CD4-positive, alpha-beta T cell treated with Interleukin-12 subunit alpha and Interleukin-12 subunit beta, for 1 hour (primary cell): ENCODE data around the gene PPP1R37.
"Not testable (repeated sequence)": the region's sequence is repeated elsewhere in the genome, so short reads cannot be mapped to it uniquely, and the experiment has no call there.

Source experiments
- DNase-seq: peaks from one replicate; pipeline ENCODE4 v3.0.0-alpha.2; 2020

PPP1R37 gene

DNA sequence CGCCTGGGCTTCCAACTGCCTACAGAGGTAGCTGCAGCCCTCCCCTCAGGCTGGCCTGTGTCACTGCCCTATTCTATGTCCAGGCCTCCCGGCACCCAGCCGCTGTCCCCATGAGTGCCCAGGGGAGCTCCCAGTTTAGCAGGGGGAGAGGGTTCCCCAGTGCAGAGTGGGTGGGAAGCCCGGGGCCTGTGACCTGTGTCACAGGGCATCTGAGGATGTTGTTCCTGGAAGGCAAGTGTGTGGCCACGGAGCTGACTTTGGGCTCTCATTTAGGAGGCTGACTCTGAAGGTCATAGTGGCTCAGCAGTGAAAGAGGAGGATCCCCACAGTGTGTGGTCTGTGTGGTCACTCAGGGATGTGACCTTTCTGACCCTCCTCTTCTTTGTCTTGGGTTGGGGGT lies 25.1 kb downstream of the PPP1R37 start:
- no peak for DNase-seq

DNA sequence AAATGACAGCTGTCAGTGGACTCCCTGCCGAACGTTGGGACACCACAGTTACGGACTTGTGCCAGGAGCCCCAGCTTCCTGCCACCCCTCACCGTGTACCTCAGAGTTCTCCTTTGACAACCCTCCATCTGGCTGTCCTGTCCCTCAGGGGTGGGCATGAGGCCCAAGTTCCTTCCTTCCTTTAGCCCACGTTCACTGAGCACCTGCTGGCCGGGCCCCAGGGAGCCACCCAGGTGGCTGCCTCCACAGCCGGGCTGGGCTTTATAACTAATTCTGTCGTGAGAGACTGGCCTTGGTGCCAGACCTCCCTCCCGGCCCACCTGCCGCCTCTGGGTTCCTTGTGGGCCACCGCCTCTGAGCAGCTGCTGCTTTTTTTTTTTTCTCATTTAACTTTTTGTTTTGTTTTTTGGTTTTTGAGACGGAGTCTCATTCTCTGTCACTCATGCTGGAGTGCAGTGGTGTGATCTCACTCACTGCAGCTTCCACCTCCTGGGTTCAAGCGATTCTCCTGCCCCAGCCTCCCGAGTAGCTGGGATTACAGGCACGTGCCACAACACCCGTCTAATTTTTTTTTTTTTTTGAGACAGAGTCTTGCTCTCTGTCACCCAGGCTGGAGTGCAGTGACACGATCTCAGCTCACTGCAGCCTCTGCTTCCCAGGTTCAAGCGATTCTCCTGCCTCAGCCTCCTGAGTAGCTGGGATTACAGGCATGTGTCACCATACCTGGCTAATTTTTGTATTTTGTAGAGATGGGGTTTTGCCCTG lies 25.8 kb downstream of the PPP1R37 start:
- not testable (repeated sequence) for DNase-seq

DNA sequence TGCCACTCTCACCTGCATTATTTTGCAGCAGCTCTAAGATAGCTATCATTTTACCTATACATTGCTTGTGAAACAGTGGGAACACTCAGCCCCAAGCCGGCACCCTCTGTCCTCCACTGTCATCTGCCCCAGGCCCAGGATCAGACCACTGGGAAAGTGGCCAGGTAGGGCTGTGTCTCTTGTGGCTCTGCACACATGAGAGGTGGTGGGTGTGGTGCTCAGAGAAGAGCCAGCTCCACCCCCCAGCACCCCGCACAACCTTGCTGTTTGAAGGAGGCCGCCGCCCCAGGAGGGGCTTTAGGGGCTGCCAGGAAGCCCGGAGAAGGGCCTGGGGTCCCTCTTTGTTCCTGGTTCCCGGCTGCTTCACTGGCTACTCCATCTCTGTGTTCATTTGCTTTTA lies 26.6 kb downstream of the PPP1R37 start:
- DNase-seq = no peak

DNA sequence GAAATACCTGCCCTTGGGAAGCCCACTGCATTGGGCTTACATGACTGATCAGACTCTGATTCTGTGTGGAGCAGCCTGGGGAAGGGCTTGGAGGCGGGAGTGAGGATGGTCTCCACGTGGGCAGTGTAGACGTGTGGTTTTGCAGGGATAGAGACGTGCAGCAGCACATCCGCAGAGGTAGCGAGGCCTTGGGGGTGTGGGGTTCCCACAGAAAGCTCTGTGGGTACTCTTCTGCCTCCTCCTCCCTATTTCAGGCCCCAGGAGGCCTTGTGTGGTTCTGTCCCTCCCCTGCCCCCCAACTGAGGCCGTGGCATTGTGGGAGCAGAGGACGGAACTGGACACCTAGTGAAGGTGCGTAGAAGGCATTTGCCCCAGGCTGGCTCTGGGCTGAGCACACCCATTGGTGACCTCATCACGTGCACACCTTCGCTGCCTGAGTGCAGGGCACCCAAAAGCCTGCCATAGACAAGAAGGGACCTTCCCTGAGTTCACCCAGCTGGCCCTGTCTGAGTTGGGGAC lies 28.9 kb downstream of the PPP1R37 start:
- DNase-seq = no peak

DNA sequence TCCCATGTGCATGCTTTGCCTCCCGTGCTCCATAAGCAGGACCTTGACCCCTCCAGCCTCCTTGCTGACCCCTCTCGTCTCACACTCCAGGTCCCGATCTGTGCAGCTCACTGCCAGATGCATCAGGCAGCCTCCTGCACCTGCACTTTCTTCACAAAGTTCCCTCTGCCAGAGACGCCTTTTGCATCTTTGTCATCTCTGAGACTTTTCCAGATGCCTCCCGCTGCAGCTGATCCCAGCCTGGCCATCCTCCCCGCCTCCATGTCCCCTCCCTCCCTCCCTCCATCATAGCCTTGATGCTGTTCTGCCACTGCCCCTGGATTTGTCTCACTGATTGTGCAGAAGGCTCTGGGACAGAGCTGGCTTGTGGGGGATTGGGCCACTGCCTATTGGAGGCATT lies 29.9 kb downstream of the PPP1R37 start:
- DNase-seq = no peak

DNA sequence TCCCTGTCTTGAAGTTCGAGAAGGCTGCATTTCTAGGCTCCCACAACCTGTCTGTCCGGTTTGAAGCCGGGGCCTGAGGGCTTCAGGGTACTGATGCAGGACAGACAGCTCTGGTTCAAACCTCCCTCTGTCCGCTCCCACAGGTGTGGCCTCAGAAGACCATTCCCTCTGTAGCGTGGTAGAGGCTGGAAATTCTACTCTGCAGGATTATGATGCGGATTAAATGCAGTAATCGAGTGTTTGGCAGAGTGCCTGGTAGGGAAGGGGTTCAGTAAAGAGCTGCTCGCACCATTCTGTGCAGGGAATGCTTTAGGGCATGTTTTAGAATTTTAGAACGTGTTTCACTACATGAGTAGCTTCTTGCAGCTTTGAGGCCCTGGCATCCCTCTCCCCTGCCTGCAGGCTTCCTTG lies 30.5 kb downstream of the PPP1R37 start:
- DNase-seq = no peak

DNA sequence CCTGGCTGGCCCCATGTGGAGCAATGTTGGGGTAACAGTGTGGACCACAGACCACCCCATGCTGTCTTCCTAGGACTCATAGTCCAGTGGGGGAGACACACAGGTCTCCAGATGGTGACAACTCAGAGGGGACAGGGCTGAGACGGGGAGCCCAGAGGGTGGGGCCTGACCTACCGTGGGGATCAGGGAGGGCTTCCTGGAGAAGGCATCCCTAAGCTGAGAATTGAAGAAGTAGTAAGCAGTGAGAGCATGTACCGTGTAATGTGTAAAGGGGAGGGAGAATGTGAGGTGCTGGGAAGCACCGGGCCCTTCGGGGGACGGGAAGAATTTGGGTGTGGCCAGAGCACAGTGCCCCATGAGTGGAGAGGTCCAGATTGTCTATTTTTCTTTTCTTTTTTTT lies 31.0 kb downstream of the PPP1R37 start:
- DNase-seq = no peak

DNA sequence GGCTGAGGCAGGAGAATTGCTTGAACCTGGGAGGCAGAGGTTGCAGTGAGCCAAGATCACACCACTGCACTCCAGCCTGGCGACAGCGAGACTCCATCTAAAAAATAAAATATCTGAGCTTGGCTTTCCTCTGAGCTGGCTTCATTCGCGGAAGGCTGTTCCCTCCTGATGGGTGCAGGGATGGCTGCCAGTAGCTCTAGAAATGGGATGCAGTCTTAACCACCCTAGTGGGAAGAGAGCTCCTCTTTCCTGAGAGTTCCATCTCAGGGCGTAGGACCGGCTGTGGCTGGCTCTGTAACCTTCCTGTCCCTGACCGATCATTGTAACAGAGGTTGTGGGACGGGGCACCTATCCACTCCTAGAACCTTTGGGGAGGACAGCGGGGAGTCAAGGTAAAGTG lies 32.4 kb downstream of the PPP1R37 start:
- DNase-seq = no peak

DNA sequence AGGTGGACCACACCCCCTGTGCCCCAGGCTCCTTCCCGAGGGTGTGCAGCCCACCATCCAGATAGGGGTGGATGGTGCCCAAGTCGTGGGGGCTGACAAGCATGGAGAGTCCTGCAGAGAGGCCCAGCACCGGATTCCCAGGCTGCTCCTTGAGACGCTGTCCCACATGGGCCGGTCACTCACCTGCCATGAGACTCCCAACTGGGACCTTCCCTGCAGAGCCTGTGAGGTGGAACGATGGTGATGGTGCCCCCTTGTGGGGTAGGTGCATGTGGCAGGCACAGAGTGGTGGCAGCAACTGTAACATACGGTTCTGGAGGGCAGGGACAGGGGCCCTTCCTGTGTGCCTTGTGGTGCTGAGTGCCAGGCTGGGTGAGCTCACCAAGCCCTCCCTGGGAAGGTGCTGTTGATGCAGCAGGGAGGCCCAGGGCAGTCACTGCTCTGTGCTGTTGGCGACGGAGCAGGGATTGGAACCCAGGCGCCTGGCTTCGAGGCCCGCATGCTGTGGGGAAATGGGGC lies 33.1 kb downstream of the PPP1R37 start:
- peak; percentile 73 for DNase-seq

DNA sequence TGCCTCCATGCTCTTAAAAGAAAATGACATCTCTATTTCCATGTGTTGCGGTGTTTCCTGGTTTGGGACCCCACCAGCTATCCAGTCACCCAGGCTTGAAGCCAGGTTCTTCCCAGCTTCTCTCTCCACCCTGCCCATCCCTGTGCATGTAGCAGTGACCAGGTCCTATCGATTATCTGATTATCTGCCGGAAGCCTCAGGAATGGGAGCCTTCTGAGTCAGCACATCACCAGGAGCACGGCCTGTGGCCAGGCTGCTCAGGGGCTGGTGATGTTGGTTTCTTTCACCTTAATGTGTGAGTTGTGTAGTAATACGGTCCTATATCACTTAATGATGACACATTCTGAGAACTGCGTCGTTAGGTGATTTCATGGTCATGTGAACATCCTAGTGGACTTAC lies 33.7 kb downstream of the PPP1R37 start:
- DNase-seq = no peak

DNA sequence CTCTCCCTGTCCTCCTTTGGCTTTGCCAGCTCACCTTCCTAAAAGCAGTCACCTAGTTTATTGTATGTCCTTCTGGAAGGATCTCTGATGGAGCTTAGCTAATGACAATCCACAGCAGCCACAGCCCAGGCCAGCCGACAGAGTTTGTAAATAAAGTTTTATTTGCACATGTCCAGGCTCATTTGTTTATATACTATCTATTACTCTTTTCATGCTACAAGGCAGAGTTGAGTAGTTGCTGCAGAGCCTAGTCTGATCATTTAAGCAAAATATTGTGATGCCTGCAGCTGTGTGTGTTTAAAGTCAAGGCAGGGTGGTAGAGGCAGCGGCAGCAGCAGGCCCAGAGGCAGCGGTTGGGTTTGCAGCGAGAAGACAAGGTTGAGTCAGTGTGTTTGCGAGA lies 35.2 kb downstream of the PPP1R37 start:
- DNase-seq = no peak

DNA sequence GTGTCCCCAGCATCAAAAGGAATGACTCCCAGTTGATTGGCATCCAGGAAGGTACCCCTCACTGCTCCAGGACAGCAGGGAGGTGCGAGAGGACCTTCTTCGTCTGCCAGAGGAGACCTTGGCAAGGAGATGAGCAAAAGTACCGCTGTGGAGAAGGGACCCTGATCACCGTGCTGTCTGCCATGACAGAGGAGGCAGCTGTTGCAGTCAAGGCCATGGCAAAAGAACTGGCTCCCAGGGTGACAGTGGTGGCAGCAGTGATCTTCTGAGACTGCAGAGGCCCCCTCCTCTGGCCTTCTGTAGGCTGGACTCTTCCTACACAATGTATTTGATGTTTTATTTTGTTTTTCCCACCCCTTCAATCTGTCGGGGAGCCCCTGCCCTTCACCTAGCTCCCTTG lies 35.8 kb downstream of the PPP1R37 start:
- no peak for DNase-seq

DNA sequence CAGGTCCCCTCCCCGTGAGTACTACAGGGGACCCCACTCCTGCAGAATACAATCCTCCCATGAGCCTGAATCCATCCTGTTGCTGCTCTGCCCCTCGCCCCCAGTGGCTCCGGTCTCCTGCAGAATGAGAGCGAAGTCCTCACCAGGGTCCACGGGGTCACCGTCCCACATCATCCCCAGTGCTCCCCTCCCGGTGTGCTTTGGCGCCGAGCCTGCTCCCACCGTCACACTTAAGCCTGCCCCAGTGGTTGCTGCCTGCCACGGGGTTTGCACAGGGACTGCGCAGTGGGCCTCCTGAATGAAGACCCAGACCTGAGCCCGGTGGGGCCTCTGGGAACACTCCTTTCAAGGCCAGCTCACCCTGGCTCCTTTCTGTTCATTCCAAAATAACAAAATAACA lies 37.3 kb downstream of the PPP1R37 start:
- DNase-seq = no peak

DNA sequence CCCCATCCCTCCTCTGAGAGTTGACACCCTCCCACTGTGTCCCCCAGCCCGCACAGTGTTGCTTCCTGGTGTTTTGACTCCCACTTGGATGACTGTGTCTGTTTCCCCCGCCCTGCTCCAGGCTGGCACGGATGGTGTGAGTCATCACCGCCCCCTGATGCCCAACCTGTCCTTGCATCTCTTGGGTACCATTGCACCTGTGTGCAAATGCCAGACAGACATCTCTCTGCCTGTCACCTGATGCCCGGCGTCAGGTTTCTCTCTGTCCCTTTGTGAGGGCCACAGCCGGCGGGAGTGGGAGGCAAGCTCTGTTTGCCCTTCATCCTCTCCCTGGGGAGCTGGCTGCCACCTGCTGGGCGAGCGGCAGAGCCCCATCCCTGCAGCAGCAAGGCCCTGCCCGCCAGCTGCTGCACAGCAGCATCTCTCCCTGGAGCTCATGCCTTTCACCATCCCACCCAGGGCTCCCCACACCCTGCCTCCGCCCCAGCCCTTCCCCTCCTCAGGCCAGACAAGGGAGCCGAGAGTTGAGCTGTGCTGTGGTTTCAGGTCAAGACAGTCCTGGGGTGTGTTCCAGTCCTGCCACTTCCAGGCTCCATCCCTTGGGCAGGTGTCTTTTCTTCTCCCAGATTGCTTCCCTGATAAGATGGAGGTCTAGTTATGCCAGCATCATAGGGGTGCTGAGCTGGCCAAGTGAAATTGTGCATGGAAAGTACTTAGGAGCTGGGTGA lies 38.1 kb downstream of the PPP1R37 start:
- DNase-seq = peak; percentile 6

DNA sequence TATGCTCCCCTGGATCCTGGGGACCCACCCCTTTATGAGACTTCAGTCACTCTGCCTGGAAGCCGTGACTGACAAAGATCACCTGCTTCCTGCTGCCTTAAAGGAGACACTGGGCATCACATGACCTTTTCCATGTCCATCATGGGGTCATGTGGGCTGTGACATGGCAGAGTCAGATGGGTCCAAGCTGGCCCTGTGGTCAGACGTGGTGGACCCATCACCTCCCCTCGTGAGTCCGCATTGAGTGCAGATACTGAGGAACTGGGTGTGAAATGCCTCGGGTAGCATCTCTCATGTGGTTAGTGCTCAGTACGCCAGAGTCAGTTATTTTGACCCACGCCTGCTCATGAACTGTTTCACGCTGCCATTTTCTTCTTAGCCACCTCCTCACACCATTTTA lies 40.7 kb downstream of the PPP1R37 start:
- no peak for DNase-seq

DNA sequence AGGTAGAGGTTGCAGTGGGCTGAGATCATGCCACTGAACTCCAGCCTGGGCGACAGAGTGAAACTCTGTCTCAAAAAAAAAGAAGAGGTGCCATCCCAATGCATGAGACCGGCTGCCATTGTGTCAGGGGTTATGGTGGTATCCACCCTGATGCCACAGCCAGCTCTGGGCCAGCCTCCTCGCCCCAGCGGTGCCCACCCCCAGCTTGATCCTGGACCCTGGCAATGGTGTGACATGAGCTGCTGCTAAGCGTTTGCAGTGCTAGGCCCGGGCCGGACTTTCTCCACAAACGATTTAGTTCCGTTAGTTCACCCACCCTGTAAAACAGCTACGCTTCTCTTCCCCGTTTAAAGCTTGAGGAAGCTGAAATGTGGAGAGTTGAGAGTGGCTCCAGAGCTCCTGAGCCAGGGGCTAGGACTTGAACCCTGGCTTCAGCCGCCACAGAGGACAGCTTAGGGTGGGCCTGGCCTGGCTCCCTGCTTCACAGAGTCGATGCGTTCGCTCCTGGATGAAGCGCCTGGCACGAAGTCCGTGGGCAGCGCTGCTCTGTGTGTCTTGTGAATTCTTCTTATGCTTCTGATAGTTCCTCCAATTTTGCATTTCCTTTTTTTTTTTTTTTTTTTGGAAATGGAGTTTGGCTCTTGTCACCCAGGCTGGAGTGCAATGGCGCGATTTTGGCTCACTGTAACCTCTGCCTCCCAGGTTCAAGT lies 42.4 kb downstream of the PPP1R37 start:
- no peak for DNase-seq

DNA sequence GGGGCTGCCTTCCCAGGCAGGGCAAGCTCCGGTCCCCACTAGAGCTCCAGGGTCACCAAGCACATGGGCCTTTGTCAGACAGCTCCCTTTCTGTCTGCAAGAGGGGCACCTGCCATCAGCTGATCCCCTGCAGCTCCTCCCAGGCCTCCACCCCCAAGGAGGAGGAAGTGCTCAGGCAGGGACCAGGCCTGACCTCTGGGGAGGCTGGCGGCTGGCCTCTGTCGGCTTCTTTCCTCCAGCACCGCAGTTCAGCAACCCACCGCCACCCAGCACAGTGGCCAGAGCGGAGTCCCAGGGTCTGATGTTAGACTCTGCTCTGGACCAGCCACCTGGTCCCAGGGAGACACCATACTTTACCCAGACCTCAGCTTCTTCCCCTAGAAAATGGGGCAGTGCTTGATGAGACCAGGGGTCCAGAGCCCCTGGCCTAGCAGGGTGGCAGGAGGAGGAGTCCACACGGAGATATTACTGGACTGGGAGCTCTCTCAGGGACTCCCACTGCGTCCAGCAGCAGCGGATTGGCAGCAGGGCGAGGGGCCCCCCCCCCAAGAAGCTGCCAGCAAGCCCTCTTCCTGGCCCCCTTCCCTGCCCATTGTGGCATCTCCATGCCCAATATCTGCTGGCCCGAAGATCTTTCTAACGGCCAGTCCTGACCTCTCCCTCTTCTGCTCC lies 43.7 kb downstream of the PPP1R37 start:
- DNase-seq = no peak

DNA sequence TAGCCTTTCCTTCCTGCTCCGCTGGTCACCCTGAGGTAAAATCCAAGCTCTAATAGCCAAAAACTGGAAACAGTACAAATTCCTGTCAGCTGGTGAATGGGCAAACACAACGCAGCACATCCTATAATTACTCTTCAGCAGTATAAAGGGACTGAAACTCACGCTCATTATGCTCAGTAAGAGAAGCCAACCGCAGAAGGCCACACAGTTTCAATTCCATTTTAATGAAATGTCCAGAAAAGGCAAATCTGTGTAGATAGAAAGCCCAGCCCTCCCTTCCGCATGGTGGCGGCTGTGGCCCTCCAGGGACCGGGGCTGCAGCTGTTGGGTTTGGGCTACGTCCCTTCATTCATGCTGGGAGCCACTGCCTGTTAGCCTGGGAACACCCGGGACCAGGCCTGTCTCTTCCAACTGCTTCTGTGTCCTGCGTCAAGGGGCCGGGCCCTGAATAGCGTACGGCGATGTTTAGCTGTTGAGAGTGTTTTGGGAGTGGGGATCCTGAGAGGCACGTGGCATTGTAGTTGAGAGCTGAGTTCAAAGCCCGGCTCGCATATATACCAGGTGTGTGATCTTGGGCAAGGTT lies 44.3 kb downstream of the PPP1R37 start:
- no peak for DNase-seq

DNA sequence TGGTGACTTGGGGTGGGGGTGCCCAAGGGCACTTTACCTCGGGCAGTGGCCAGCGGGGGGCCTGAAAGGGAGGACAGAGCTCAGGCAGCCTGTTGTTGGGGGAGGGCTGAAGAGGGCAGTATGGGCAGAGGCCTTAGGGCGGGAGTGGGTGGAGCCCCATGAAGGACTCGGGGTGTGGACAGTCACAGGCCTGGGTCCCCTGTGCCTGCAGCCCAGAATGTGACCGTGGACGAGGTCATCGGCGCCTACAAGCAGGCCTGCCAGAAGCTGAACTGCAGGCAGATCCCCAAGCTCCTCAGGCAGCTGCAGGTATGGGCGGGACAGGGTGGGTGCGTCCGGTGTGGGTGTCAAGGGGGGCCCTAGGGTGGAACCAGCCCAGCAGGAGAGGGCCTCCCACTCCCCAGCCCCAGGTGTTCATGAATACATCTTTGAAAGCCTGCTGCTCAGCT lies 45.3 kb downstream of the PPP1R37 start:
- DNase-seq = no peak

DNA sequence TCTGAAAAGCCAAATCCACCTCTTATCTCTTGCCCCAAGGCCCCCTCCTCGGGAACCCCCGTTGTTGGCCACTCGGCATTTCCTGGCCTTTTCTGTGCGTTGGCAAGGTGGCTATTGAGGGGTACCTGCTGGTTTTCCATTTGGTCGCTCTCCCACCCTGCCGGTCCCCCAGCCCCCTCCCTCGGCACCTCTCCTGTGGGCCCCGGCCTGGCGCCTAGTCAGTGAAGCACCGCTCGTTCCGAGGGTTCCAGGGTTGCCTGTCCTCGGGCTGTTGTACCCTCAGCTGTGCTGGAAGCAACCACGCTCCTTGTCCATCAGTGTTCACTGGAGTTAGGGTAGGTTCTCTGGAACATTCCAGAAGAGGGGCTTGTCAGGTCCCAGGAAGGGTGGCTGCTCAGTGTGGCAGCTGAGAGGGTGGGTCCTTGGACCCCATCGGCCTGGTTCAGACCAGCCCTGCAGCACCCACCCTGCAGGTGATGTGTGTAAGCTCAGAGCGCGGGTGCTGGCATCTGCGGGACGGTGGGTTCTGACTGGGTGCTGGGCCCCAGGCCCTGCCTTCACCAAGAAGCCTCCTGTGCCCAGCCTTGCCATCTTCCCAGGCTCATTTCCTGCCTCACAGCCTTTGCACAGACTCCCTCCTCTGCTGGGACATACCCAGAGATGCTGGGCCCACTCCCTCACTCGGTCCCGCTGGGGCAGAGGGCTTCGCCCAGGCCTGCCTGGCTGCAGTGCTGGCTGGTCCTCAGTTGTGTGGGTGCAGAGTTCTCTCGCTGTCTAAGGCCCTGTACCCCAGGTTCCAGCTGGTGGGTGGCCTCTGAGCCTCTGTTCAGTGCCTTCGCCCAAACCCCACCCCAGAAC lies 46.5 kb downstream of the PPP1R37 start:
- no peak for DNase-seq

DNA sequence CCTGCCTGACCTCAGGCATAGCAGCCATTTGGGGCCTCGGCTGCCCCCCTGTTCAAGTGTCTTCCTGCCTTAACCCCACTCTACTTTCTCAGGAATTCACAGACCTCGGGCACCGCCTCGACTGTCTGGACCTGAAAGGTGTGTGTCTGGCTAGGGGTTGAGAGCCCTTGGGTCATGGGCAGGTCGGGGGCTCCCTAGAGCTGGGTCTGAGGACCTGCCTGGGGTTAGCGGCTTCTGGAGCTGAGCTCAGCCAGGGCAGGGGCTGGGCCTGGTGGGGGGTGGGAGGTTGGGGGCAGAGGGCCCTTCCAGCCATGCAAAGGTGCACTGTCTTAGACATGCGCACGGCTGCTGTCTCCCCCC lies 47.1 kb downstream of the PPP1R37 start:
- no peak for DNase-seq

DNA sequence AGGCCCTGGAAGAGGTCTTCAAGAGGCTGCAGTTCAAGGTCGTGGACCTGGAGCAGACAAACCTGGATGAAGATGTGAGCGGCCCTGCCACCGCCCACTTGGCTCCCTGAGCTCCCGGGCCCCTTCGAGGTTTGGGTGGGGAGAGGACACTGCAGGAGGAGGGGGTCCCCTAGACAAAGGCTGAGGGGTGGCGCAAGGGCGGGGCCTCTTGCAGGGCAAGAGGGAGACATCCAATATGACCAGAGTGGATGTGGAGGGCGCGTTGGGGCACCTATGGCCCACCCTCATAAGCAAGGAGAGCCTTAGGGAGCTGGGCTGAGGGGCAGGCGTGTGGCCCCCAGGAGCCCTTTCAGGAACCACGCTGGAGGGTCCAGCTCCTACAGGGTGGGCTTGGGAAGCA lies 47.6 kb downstream of the PPP1R37 start:
- no peak for DNase-seq
